ENCODE data around the gene RAPGEF4. TPM values are rescaled to one million over a fixed set of nuclear protein-coding genes. Genes with fewer than 3 reads are reported as not detected.

The RAPGEF4 gene
- total RNA-seq, 1 donor from 2014 or later: 7.2 TPM

- ATAC-seq (ENCODE audit: poor library complexity) (no peak), DNase-seq (no peak)
- intact Hi-C loops (cut with DNase I): no loop called here
These were observed 148.7 kb downstream of the RAPGEF4 start for GRCh38 chr2:172884336-172884735.

GRCh38 chr2:172885996-172886395 is 150.4 kb downstream of the RAPGEF4 start:
- ATAC-seq (ENCODE audit: poor library complexity) (no peak), DNase-seq (no peak)
- intact Hi-C loops (cut with DNase I): no loop called here

- intact Hi-C loops (cut with DNase I): no loop called here
- DNase-seq (no peak), ATAC-seq (ENCODE audit: poor library complexity) (no peak)
These were observed 151.6 kb downstream of the RAPGEF4 start for GRCh38 chr2:172887280-172887679.

GRCh38 chr2:172888714-172889669 is 153.3 kb downstream of the RAPGEF4 start:
- intact Hi-C loops (cut with DNase I): no loop called here
- ATAC-seq (ENCODE audit: poor library complexity) (peak; percentile 56), DNase-seq (no peak)

GRCh38 chr2:172889768-172890430 is 154.3 kb downstream of the RAPGEF4 start:
- DNase-seq (no peak), ATAC-seq (ENCODE audit: poor library complexity) (peak; percentile 74)
- intact Hi-C loops (cut with DNase I): no loop called here

GRCh38 chr2:172893111-172893510 is 157.5 kb downstream of the RAPGEF4 start:
- intact Hi-C loops (cut with DNase I): no loop called here
- DNase-seq (no peak), ATAC-seq (ENCODE audit: poor library complexity) (no peak)

GRCh38 chr2:172893671-172894070 is 158.0 kb downstream of the RAPGEF4 start:
- intact Hi-C loops (cut with DNase I): no loop called here
- no peak for DNase-seq
- no peak for ATAC-seq (ENCODE audit: poor library complexity)

GRCh38 chr2:172894689-172895387 is 159.2 kb downstream of the RAPGEF4 start:
- intact Hi-C loops (cut with DNase I): no loop called here
- ATAC-seq (ENCODE audit: poor library complexity) (no peak), DNase-seq (no peak)

- ATAC-seq (ENCODE audit: poor library complexity): no peak
- intact Hi-C loops (cut with DNase I): no loop called here
- DNase-seq: no peak
These were observed 161.0 kb downstream of the RAPGEF4 start for GRCh38 chr2:172896661-172897081.

GRCh38 chr2:172900871-172901270 is 165.2 kb downstream of the RAPGEF4 start:
- ATAC-seq (ENCODE audit: poor library complexity) (no peak), DNase-seq (no peak)
- intact Hi-C loops (cut with DNase I): no loop called here

- intact Hi-C loops (cut with DNase I): no loop called here
- ATAC-seq (ENCODE audit: poor library complexity) (no peak), DNase-seq (no peak)
These were observed 166.3 kb downstream of the RAPGEF4 start for GRCh38 chr2:172901913-172902312.

- ATAC-seq (ENCODE audit: poor library complexity) (no peak), DNase-seq (no peak)
- intact Hi-C loops (cut with DNase I): no loop called here
These were observed 168.6 kb downstream of the RAPGEF4 start for GRCh38 chr2:172904236-172904635.

- ATAC-seq (ENCODE audit: poor library complexity): peak; percentile 98
- intact Hi-C loops (cut with DNase I): no loop called here
- DNase-seq: peak; percentile 78
These were observed 170.5 kb downstream of the RAPGEF4 start for GRCh38 chr2:172905937-172906811.

- intact Hi-C loops (cut with DNase I): no loop called here
- no peak for DNase-seq
- no peak for ATAC-seq (ENCODE audit: poor library complexity)
These were observed 172.6 kb downstream of the RAPGEF4 start for GRCh38 chr2:172908275-172908674.

GRCh38 chr2:172909454-172909853 is 173.8 kb downstream of the RAPGEF4 start:
- no peak for ATAC-seq (ENCODE audit: poor library complexity)
- intact Hi-C loops (cut with DNase I): no loop called here

GRCh38 chr2:172912266-172912665 is 176.6 kb downstream of the RAPGEF4 start:
- intact Hi-C loops (cut with DNase I): no loop called here
- ATAC-seq (ENCODE audit: poor library complexity): no peak

More at GRCh38 chr2:172909454-172909853, 173.8 kb downstream of the RAPGEF4 start:
- DNase-seq: no peak

GRCh38 chr2:172914341-172915008 is 178.8 kb downstream of the RAPGEF4 start:
- intact Hi-C loops (cut with DNase I): no loop called here
- DNase-seq (no peak), ATAC-seq (ENCODE audit: poor library complexity) (no peak)

More at GRCh38 chr2:172912266-172912665, 176.6 kb downstream of the RAPGEF4 start:
- DNase-seq: no peak

GRCh38 chr2:172917716-172918115 is 182.1 kb downstream of the RAPGEF4 start:
- ATAC-seq (ENCODE audit: poor library complexity) (no peak), DNase-seq (no peak)
- intact Hi-C loops (cut with DNase I): no loop called here

Data from Right ventricle myocardium superior (tissue), 1 donor.